ENCODE data around the gene RIMS3. TPM values are rescaled to one million over a fixed set of nuclear protein-coding genes. Genes with fewer than 3 reads are reported as not detected.

The RIMS3 gene
- total RNA-seq, 6 donors from 2014 or later = 2.7 to 9.9 (median 3.5) TPM

DNA sequence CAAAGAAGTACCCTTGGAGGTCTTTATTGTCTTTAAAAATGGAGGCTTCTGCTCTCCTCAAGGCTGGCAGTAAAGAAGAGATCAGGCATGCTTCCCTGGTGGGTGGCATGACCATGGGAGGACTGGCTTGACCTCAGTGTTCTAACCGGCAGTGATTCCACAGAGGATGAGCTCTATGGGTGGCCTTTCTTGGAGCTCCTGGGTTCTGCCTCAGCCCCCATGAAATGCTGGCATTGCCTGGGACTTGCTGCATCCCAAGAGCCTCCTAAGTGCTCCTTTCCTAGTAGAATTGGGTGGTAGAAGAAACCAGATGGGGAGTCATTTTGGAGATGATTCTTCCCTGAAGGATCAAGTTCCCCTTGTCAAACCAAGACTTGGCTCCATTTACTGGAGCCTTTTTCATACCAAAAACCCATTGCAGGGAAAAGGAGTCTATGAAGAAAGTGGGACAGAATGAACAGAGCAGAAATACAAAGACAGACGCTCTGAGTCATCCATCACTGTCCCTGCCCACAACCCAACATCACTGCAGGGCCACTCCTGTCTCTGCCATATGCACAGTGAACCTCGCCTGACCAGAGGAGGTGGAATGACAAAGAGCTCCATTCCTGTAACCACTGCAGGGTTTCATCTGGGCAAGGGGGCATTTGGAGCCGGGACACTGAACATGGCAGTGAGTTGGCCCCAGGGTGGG is 42.4 kb downstream of the RIMS3 start:
- H3K9me3 ChIP-seq = no peaks in the 10 kb centered on the region
- WGBS, 2 donors = 91 to 92% methylated on average over 3 to 4 of the region's 4 CpGs
- no peak overlapping the region for H3K4me3 ChIP-seq
- DNase-seq = no peak
- ATAC-seq (ENCODE audit: low FRiP score in 2 of 2) = no peak
- H3K36me3 ChIP-seq = no peaks in the 10 kb centered on the region
- no peak for TF ChIP-seq CTCF (IDR thresholded peaks at IDR 0.05)
- no peak for TF ChIP-seq POLR2A (IDR thresholded peaks at IDR 0.05)
- no peak for TF ChIP-seq POLR2AphosphoS5 (IDR thresholded peaks at IDR 0.05)
- no peak for TF ChIP-seq EP300 (IDR thresholded peaks at IDR 0.05)
- H3K27me3 ChIP-seq = no peaks in the 10 kb centered on the region
- H3K27ac ChIP-seq = no peak overlapping the region
- no peaks in the 10 kb centered on the region for H3K4me1 ChIP-seq

GRCh38 chr1:40621821-40622450 is 43.5 kb downstream of the RIMS3 start:
- no peaks in the 10 kb centered on the region for H3K4me1 ChIP-seq
- ATAC-seq (ENCODE audit: low FRiP score in 2 of 2) (no peak), DNase-seq (no peak)
- H3K36me3 ChIP-seq = no peaks in the 10 kb centered on the region
- no peaks in the 10 kb centered on the region for H3K27me3 ChIP-seq
- H3K4me3 ChIP-seq = no peak overlapping the region
- no peaks in the 10 kb centered on the region for H3K9me3 ChIP-seq
- TF ChIP-seq POLR2A (IDR thresholded peaks at IDR 0.05) (no peak), POLR2AphosphoS5 (IDR thresholded peaks at IDR 0.05) (no peak), EP300 (IDR thresholded peaks at IDR 0.05) (no peak), CTCF (IDR thresholded peaks at IDR 0.05) (no peak)
- WGBS, 2 donors = 82 to 88% methylated on average over 6 of the region's 6 CpGs
- no peak overlapping the region for H3K27ac ChIP-seq

DNA sequence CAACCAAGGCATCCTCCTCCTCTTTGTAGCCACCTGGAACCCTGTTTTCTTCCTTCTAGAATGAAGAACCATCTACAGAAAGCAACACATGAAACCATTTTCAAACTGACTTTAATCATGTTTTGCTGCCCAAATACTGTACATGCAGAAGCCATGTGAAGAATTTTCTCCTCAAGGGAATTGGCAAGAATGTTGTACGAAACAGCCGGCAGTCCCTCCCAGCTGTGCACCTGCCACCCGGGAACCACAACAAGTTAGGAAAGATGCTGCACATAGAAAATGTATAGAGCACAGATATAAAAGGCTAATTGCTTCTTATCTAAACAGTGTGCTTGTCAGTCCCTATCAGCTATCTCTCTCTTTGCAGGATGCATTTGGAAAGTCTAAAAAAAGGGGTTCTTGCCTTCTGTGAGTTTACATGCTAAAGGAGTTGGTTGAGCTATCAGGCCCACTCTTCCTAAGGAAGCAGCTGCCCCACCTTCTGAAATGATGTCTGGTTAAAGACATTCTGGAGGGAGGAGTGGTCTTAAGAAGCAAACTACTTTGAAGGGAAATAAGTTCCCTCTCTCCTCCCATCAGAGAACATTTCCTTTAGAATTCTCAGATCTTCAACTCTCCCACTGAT is 44.8 kb downstream of the RIMS3 start:
- no peaks in the 10 kb centered on the region for H3K4me1 ChIP-seq
- no peak overlapping the region for H3K4me3 ChIP-seq
- no peaks in the 10 kb centered on the region for H3K36me3 ChIP-seq
- TF ChIP-seq CTCF (IDR thresholded peaks at IDR 0.05) (no peak), POLR2AphosphoS5 (IDR thresholded peaks at IDR 0.05) (no peak), EP300 (IDR thresholded peaks at IDR 0.05) (no peak), POLR2A (IDR thresholded peaks at IDR 0.05) (no peak)
- DNase-seq (no peak), ATAC-seq (ENCODE audit: low FRiP score in 2 of 2) (no peak)
- H3K27ac ChIP-seq = no peak overlapping the region
- no peaks in the 10 kb centered on the region for H3K27me3 ChIP-seq
- H3K9me3 ChIP-seq = no peaks in the 10 kb centered on the region
- 79 to 94% methylated on average over 3 of the region's 3 CpGs for WGBS, 2 donors

DNA sequence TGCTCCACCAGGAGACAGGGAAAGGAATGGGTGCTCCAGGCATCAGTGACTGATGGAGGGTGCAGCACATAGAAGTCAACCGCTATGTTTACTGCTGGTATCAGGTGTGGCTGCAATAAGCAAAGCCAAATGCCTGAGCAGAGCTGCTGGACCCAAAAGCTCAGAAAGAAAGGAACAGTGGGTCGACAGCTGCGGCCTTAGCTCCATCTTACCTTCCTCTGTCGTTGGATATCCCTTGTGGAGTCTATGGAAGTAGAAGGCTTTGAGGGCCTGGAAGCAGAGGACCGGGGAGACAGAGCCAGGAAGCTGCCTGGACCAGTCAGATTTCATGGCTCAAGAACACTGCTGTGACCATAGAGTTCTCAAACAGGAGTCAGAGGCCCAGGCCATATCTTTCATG is 45.3 kb downstream of the RIMS3 start:
- Histone ChIP-seq H3K4me1 (no peaks in the 10 kb centered on the region), H3K4me3 (no peak overlapping the region), H3K27me3 (no peaks in the 10 kb centered on the region), H3K36me3 (no peaks in the 10 kb centered on the region), H3K9me3 (no peaks in the 10 kb centered on the region), H3K27ac (no peak overlapping the region)
- no peak for ATAC-seq (ENCODE audit: low FRiP score in 2 of 2)
- DNase-seq = no peak
- TF ChIP-seq EP300 (IDR thresholded peaks at IDR 0.05) (no peak), CTCF (IDR thresholded peaks at IDR 0.05) (no peak), POLR2A (IDR thresholded peaks at IDR 0.05) (no peak), POLR2AphosphoS5 (IDR thresholded peaks at IDR 0.05) (no peak)
- WGBS, 2 donors = 90 to 93% methylated on average over 2 to 5 of the region's 5 CpGs
